Type B pancreatic cell (in vitro differentiated cells): ENCODE results near the gene ASXL1. TPM values are rescaled to one million over a fixed set of nuclear protein-coding genes. Genes with fewer than 3 reads are reported as not detected.
A peak's percentile ranks its signal among the peaks of the same experiment; 100 is the strongest.
"Not testable (repeated sequence)": the region's sequence is repeated elsewhere in the genome, so short reads cannot be mapped to it uniquely, and the experiment has no call there.

Source experiments
- DNase-seq: peaks from one replicate; pipeline ENCODE4 v3.0.0; 2021; ENCODE audit warnings: mixed read lengths; ENCODE audit not compliant: unreplicated experiment; ENCODE audit errors: extremely low spot score
- H3K27ac Mint-ChIP-seq: 2 replicates; pipeline ENCODE4 v1.8.0; 2021; ENCODE audit warnings: mild to moderate bottlenecking, mixed read lengths
- H3K27me3 Mint-ChIP-seq: 2 replicates; pipeline ENCODE4 v1.8.0; 2021; ENCODE audit warnings: mixed read lengths
- H3K36me3 Mint-ChIP-seq: 2 replicates; pipeline ENCODE4 v1.8.0; 2021; ENCODE audit warnings: mixed read lengths
- H3K4me1 Mint-ChIP-seq: one replicate; pipeline ENCODE4 v1.8.0; 2021; ENCODE audit warnings: mixed read lengths; ENCODE audit not compliant: unreplicated experiment
- H3K4me3 Mint-ChIP-seq: 2 replicates; pipeline ENCODE4 v1.8.0; 2021; ENCODE audit warnings: mild to moderate bottlenecking, mixed read lengths
- H3K9me3 Mint-ChIP-seq: 2 replicates; pipeline ENCODE4 v1.8.0; 2021; ENCODE audit warnings: mixed read lengths
- total RNA-seq: library from RNA; stranded (reverse); gene quantifications from 2 replicates; pipeline ENCODE4 v1.2.1, GENCODE V29; 2021; ENCODE audit warnings: low replicate concordance
- TF ChIP-seq, protein P1 (sequence below): fragments of 200-600 bp; sonication (generic); conservative IDR thresholded peaks from 2 replicates; pipeline ENCODE4 v1.5.0; 2021; ENCODE audit warnings: antibody characterized with exemption, mild to moderate bottlenecking

The ASXL1 gene
- total RNA-seq, 1 donor from 2014 or later, result 157 TPM

GRCh38 chr20:32338665-32339064 is 19.5 kb upstream of the ASXL1 start:
- DNase-seq, result no peak
- H3K27ac Mint-ChIP-seq, result no peak overlapping the region
- H3K36me3 Mint-ChIP-seq, result peaks cover 4% of the 10 kb centered on the region
- no peaks in the 10 kb centered on the region for H3K9me3 Mint-ChIP-seq
- no peak overlapping the region for H3K4me3 Mint-ChIP-seq
- TF ChIP-seq, protein P1, sequence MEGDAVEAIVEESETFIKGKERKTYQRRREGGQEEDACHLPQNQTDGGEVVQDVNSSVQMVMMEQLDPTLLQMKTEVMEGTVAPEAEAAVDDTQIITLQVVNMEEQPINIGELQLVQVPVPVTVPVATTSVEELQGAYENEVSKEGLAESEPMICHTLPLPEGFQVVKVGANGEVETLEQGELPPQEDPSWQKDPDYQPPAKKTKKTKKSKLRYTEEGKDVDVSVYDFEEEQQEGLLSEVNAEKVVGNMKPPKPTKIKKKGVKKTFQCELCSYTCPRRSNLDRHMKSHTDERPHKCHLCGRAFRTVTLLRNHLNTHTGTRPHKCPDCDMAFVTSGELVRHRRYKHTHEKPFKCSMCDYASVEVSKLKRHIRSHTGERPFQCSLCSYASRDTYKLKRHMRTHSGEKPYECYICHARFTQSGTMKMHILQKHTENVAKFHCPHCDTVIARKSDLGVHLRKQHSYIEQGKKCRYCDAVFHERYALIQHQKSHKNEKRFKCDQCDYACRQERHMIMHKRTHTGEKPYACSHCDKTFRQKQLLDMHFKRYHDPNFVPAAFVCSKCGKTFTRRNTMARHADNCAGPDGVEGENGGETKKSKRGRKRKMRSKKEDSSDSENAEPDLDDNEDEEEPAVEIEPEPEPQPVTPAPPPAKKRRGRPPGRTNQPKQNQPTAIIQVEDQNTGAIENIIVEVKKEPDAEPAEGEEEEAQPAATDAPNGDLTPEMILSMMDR, result no peak
- H3K4me1 Mint-ChIP-seq, result peaks cover 17% of the 10 kb centered on the region
- H3K27me3 Mint-ChIP-seq, result no peaks in the 10 kb centered on the region

GRCh38 chr20:32339116-32339515 is 19.0 kb upstream of the ASXL1 start:
- TF ChIP-seq, protein P1, result no peak
- Mint-ChIP-seq H3K36me3 (peaks cover 4% of the 10 kb centered on the region), H3K4me3 (no peak overlapping the region), H3K4me1 (peaks cover 17% of the 10 kb centered on the region), H3K27ac (no peak overlapping the region), H3K27me3 (no peaks in the 10 kb centered on the region), H3K9me3 (no peaks in the 10 kb centered on the region)
- DNase-seq, result no peak

DNA sequence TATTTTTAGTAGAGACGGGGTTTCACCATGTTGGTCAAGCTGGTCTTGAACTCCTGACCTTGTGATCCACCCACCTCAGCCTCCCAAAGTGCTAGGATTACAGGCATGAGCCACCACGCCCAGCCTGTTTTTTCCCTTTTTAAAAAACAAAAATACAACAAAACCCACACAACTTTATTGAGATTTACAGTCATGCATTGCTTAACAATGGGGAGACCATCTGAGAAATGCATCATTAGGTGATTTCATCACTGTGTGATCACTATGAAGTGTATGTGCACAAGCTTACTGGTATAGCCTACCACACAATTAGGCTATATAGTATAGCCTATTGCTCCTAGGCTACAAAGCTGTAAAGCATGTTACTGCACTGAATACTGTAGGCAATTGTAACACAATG is 17.1 kb upstream of the ASXL1 start:
- not testable (repeated sequence) for H3K9me3 Mint-ChIP-seq, DNase-seq, H3K36me3 Mint-ChIP-seq, H3K4me3 Mint-ChIP-seq, H3K27me3 Mint-ChIP-seq, H3K27ac Mint-ChIP-seq
- peaks cover 25% of the 10 kb centered on the region for H3K4me1 Mint-ChIP-seq

DNA sequence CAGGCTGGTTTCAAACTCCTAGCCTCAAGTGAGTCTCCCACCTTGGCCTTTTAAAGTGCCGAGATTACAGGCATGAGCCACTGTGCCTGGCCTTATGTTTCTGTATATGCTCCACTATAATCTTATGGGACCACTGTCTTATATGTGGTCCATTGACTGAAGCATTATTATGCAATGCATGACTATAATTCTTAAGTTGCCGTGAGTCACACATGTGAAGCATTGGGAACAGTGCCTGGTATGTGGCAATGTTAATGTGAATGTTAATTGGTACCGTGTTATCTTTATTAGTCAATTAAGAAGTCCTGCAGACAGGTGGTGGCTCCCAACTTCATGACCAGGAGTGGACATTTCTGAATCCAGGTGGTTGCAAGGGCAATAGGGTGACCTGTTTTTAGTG is 14.7 kb upstream of the ASXL1 start:
- Mint-ChIP-seq H3K4me3 (no peak overlapping the region), H3K36me3 (no peaks in the 10 kb centered on the region), H3K4me1 (peaks cover 25% of the 10 kb centered on the region), H3K27ac (no peak overlapping the region), H3K27me3 (no peaks in the 10 kb centered on the region), H3K9me3 (no peaks in the 10 kb centered on the region)
- TF ChIP-seq, protein P1, result no peak
- DNase-seq, result no peak

GRCh38 chr20:32344835-32345506 is 13.2 kb upstream of the ASXL1 start:
- TF ChIP-seq, protein P1, result no peak
- Mint-ChIP-seq H3K36me3 (no peaks in the 10 kb centered on the region), H3K4me1 (peaks cover 21% of the 10 kb centered on the region), H3K4me3 (no peak overlapping the region), H3K9me3 (no peaks in the 10 kb centered on the region), H3K27me3 (no peaks in the 10 kb centered on the region), H3K27ac (peak overlapping the region; percentile 9)
- no peak for DNase-seq

DNA sequence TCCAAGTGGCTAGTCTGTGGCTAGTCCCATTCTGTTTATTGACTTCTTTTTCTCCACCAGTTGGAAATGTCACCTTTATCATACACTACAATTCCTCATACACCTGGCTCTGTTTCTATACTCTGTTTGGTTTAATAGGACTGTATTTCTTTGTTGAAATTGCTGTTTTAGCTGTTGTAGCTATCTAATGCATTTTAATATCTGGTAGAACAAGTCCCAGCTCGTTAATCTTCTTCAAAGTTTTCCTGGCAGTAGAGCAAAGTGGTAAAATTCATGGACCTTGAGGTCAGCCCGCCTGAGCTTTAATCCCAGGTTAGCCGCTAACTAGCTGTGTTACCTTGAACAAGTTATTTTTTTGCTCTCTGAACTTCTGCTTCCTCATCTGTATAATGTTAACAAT is 9.9 kb upstream of the ASXL1 start:
- H3K4me1 Mint-ChIP-seq, result peaks cover 14% of the 10 kb centered on the region
- no peak for DNase-seq
- no peaks in the 10 kb centered on the region for H3K9me3 Mint-ChIP-seq
- H3K36me3 Mint-ChIP-seq, result no peaks in the 10 kb centered on the region
- no peaks in the 10 kb centered on the region for H3K27me3 Mint-ChIP-seq
- no peak overlapping the region for H3K27ac Mint-ChIP-seq
- TF ChIP-seq, protein P1, result no peak
- no peak overlapping the region for H3K4me3 Mint-ChIP-seq
